CD4-positive, alpha-beta T cell treated with Interferon gamma for 1 hour (primary cell): ENCODE data around the gene MRPS34.

ENCODE experiments used
- DNase-seq: peaks from one replicate; pipeline ENCODE4 v3.0.0-alpha.2; 2020

Gene MRPS34

GRCh38 chr16:1781254-1781653 lies 8.3 kb upstream of the MRPS34 start:
- no peak for DNase-seq

GRCh38 chr16:1780677-1781072 lies 7.7 kb upstream of the MRPS34 start:
- DNase-seq: no peak

GRCh38 chr16:1779741-1780676 lies 7.1 kb upstream of the MRPS34 start:
- no peak for DNase-seq

GRCh38 chr16:1779234-1779701 lies 6.3 kb upstream of the MRPS34 start:
- DNase-seq: no peak

DNA sequence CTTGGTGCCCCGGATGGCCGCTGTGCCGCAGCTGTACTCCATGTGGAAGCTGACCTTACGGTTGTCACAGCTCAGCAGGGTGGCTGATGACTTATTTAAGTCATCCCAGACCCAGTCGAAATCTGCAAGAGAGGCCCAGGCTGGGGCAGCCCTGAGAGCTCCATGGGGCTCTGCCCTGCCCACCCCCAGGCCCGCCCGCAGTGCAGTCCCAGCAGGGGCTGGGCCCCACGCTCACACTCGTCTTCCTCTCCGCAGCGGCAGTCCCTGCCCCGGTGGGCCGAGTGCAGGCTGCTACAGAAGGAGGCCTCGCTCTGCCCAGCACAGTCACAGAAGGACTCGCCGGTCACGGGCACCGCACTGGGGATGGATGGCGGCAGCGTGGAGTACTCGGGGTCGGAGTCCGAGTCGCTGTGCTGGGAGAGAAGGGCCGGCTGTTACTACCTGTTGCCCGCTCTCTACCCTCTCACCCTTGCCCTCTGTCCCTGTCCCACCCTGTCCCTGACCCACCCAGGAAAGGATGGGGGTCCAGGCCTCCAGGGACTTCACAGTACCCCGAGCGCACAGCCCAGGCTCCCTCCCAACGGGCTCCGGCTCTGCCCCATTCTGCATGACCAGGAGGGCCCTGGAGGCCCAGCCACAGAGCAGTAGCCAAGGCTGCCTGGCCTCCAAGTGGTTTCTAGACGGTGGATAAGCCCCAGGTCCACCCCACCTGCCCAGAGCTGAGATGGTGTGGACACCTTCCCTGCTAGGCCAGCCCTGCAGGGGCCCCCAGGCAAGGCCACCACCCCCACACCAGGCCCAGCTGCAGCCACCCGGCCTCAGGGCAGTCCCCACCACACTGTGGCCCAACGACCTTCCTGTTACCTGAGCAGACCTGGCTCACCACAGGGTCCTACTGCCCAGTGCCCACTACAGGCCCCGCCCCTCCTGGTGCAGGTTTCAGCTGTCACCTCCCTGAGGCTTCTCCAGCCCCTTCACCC lies 5.6 kb upstream of the MRPS34 start:
- DNase-seq: no peak

DNA sequence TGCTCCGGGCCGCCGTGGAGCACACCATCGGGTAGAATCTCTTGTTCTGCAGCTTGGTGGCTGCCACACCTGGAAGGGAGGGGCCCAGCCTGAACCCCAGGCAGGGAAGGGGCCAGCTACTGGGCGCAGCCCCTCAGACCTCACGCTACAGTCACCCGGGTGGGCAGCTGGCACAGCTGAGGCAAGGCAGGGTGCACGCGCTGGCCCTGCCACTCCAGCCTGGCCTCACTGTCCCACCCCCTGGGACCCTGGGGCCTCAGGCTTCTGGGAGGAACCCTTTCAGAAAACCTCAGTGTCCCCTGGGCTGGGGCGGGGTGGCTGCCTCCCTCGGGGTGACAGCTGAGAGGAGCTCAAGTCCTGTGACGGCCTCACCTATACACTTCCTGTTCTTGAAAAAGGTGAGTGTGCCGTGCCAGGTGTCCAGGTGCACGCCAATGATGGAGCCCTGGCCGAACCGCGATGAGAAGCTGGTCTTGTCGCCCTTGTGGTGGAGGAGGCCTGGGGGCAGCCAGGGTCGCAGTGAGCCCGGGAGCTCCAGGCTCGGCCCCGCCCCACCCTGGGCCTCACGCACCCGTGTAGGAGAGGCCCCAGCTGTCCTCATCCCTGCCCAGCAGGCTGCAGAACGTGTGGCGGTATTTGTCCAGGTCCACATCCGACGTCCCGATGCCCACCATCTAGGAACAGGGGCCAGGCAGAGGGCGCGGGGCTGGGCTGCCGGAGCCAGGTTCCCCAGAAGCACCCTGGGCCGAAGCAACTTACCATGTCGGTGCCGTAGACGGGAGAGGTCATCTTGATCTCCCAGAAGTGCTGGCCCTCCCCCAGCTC lies 4.7 kb upstream of the MRPS34 start:
- no peak for DNase-seq

DNA sequence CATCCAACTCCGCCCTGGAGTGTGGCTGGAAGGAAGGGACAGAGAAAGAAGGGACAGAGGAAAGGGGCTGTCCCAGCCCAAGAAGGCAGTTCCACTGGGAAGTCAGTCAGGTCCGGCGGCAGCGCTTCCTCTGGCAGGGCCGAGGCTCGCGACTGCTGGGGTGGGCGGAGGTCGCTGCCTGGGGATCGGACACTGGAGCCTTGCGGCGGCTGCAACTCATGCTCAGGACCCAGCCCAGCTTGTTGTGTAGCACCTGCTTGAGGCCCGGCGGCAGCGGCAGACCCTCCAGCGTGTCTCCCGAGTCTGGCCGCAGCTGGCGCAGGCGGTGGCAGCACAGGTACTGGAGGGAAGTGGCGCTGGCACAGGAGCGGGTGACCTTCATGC lies 4.0 kb upstream of the MRPS34 start:
- DNase-seq: no peak

DNA sequence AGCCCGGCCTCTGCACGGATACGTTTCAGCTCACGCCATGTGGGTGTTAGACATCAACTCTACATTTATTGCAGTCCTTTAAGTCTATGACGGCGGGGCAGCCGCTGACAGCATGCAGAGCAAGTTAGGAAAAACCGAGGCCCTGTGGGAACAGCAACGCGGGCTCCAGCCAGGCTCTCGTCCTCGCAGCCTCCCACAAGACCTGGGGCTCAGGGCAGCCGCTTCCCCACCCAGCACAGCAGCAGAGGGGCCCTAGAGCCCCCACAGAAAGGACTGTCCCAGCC lies 3.7 kb upstream of the MRPS34 start:
- no peak for DNase-seq

GRCh38 chr16:1775846-1776671 lies 3.1 kb upstream of the MRPS34 start:
- no peak for DNase-seq

DNA sequence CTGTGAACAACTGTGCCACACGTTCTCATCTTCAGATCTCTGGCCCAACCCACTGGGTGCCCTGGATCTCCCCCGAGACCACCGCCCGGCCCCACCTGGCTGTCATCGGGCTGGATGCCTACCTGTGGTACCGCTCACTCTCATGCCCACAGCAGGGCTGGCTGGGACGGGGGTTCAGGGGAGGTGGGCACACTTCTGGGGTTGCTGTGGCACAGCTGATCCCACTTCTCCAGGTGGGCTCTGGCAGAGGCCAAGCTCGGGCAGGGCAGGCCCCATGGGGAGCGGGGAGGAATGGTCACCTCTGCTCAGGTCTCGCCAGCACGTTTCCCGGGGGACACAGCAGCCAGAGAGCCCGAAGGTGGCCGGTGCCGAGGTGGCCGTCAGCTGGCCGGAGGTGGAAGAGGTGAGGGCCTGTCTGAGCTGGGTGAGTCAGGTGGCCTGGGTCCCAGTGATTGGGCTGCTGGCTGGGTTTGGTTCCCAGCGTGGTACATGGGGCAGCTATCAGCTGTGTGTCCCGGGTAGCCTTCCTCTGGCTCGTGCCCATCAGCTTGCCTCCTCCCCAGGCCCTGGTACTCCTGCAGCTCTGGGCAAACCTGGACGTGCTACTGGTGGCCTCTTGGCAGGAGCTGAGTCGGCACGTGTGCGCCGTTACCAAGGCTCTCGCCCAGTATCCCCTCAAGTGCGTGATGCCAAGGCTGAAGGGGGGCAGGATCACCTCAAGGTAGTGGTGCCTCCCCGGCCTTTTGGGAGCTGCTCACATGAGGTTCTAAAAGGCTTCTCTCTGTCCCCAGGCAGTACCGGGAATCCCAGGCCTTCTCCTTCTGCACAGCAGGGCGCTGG lies 2.3 kb upstream of the MRPS34 start:
- DNase-seq: no peak

- DNase-seq: no peak
These were observed 1.5 kb upstream of the MRPS34 start for GRCh38 chr16:1774448-1774780.

DNA sequence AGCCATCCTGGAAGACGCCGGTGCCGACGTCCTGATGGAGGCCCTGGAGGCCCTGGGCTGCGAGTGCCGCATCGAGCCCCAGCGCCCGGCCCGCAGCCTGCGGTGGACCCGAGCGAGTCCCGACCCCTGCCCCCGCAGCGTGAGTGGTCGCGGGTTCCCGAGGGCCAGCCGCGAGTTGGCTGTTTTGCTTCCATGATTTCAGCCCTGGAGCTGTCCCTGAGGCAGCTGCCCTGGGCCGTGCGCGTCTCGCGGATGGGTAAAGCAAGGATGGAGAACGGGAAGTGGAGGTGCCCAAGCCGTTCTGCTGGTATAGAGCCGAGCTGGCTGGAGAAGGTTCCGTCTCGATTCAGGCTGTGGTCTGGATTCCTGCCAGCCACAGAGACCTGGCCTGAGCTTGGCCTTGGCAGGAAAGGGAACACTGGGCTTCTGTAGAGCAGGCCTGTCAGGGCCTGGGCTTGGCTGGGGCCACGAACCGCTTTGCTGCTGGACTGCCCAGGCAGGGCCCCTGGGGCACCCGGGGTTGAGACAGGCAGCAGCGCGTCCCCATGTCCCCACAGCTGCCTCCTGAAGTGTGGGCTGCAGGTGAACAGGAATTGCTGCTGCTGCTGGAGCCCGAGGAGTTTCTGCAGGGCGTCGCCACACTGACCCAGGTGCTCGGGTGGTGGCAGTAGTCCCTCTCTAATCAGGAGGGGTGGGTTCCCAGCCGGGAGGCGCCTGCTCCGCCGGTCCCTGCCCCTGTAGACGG lies 941 bp upstream of the MRPS34 start:
- no peak for DNase-seq

- no peak for DNase-seq
These were observed 499 bp downstream of the MRPS34 start, which contains the start of gene EME2 for GRCh38 chr16:1772362-1772907. EME2 (plus strand) TSS chr16:1772810; CDS start chr16:1773228, 418 bp downstream.

DNA sequence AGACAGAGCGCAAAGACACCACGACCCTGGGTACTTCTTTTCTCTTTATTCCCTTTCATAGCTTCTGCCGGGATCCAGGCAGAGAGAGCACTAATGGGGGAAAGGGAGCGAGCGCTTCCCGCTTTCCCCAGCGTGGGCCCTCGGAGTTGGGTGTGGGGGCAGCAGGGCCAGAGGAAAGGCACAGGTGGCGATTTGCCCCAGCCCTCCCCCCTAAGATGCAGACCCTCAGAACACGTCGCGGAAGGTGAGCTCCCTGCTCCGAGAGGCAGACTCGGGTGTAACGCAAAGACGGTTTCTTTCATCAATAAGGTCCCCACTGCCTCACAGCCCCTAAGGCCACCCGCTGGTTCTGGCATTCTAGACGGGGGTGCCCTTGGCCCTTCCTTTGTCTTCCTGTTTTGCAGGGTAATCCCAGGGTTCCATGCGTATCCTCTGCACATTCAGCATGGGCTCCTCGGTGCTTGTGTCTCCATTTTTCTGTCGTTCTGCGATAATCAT lies 1.0 kb downstream of the MRPS34 start:
- DNase-seq: no peak

DNA sequence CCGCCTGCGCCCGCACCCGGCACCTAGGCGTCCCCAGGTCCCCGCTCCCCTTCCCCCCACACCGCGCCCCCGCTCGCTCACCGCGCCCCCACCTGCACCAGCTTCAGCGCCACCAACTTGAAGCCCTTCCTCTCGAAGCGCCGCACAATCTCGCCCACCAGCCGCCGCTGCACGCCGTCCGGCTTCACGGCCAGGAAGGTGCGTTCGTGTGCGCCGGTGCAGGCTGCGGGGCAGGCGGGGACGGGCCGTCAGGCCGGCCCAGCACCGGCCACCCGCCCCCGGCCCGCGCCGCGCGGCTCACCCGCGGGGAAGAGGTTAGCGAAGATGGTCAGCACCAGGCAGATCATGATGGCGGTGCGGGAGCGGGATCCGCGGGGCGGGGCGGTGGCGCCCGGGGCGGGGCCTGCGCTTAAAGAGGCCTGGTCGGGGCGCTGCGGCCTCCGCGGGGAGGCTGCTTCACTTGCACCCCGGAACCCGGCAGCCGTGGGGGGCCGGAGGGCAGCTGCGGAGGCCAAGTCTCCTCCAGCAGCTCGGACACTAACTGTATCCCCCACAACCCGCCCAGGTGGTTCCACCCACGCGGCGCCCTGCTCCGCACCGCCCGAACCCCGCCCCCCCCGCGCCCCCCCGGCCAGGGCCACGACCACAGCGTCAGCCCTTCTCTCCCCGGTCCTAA lies 1.6 kb downstream of the MRPS34 start, which contains the start of gene NME3:
Gene NME3, minus strand, starts transcription at position 356 of the 676 bp plus-strand sequence. Its CDS starts 9 bp downstream, at position 347.
- peak; percentile 60 for DNase-seq

- peak; percentile 43 for DNase-seq
These were observed 2.4 kb downstream of the MRPS34 start for GRCh38 chr16:1770328-1771187.

DNA sequence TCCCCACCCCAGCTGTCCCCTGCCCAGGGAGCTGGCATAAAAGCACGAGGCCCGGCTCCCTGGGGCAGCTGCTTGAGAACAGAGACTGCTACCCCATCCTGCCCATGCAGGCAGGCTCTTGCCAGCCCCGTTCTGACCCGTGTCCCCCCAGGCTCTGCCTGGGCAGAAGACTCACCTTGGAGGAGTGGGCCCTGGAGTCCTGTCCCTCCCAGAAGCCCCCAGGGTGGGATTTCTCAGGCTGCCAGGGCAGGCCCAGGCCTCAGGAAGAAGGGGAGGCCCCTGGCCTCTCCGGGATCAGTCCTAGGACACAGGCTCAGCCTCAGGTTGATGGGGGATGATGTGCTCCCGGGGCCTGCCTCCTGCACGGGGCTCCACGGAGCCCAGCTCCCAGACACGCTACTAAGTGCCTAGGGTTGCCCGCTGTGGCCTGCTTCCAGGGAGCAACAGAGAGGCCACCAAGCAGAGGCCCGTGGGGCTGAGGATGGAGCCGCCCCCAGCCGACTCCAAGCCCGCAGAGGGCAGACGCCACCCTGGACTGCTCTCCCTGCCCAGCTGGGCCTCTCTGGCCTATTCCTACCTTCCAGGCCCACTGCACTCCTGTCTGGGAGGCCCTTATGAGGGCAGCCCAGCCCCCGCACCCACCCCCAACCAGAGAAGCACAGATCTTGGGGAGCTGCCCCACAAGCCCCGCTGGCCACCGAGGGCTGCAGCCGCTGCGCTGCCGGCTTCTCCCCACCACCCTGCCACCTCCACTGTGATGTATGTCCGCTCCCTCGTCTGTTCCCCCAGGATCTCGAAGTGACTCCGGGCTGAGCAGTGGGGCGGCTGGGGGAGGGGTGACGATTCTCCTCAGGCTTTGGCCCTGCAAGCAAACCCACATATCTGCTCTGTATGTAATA lies 3.3 kb downstream of the MRPS34 start:
- no peak for DNase-seq
